DOHH2 (cell line): Measurements from ENCODE around the gene FAM50A.

Experiments used
- EZH2phosphoT487 ChIP-seq: fragments of 200-600 bp; sonication (generic); IDR thresholded peaks from 2 replicates; pipeline ENCODE4 v1.6.1; 2017; ENCODE audit warnings: borderline replicate concordance, mild to moderate bottlenecking, antibody characterized with exemption, low read length, moderate library complexity, mixed read lengths
- TF ChIP-seq, protein P1 (sequence below): fragments of 200-600 bp; sonication (generic); IDR thresholded peaks from one replicate; pipeline ENCODE4 v1.5.1; 2014; ENCODE audit warnings: antibody characterized with exemption, mild to moderate bottlenecking, low read depth, low read length; ENCODE audit not compliant: poor library complexity, severe bottlenecking

DNA sequence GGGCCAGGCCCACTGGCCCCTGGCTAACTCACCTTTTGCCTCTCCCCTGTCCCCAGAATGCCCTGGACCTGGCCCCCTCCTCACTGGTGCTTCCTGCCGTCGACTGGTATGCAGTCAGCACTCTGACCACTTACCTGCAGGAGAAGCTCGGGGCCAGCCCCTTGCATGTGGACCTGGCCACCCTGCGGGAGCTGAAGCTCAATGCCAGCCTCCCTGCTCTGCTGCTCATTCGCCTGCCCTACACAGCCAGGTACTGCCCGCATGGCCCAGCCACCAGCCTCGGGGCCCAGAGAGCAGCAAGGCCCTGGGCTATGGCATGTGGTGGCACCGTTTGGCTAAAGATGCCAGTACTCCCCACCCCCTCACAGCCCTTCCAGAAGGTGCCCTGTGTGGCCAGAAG lies 11.7 kb upstream of the FAM50A start:
- TF ChIP-seq, protein P1, sequence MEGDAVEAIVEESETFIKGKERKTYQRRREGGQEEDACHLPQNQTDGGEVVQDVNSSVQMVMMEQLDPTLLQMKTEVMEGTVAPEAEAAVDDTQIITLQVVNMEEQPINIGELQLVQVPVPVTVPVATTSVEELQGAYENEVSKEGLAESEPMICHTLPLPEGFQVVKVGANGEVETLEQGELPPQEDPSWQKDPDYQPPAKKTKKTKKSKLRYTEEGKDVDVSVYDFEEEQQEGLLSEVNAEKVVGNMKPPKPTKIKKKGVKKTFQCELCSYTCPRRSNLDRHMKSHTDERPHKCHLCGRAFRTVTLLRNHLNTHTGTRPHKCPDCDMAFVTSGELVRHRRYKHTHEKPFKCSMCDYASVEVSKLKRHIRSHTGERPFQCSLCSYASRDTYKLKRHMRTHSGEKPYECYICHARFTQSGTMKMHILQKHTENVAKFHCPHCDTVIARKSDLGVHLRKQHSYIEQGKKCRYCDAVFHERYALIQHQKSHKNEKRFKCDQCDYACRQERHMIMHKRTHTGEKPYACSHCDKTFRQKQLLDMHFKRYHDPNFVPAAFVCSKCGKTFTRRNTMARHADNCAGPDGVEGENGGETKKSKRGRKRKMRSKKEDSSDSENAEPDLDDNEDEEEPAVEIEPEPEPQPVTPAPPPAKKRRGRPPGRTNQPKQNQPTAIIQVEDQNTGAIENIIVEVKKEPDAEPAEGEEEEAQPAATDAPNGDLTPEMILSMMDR, result no peak
- TF ChIP-seq EZH2phosphoT487, result no peak
